Measurements from ENCODE around the gene AUTS2. TPM values are rescaled to one million over a fixed set of nuclear protein-coding genes. Genes with fewer than 3 reads are reported as not detected.

AUTS2 gene
- total and polyA plus RNA-seq, 2 experiments from 2014 or later, result 32.0 to 91.0 TPM

- DNase-seq (ENCODE audit: low spot score) (no peak), ATAC-seq (no peak)
- H3K79me2 ChIP-seq (replicated peaks; ENCODE audit: insufficient read depth), result no peaks in the 10 kb centered on the region
- no peaks in the 10 kb centered on the region for H3K27me3 ChIP-seq (ENCODE audit: insufficient read depth)
- H3K4me1 ChIP-seq (ENCODE audit: insufficient read depth), result peaks cover 16% of the 10 kb centered on the region
- peaks cover 2% of the 10 kb centered on the region; the same call in 1 of the 3 replicates for H3K36me3 Mint-ChIP-seq (ENCODE audit: low read depth)
- H4K20me1 ChIP-seq (replicated peaks; ENCODE audit: insufficient read depth), result no peaks in the 10 kb centered on the region
- no peak overlapping the region for H3K4me3 ChIP-seq
- H3K27ac Mint-ChIP-seq, result no peak overlapping the region
- H2AFZ ChIP-seq, result no peak overlapping the region
- H3K4me3 Mint-ChIP-seq, result no peak overlapping the region
- H3K27me3 Mint-ChIP-seq (ENCODE audit: insufficient read depth, low read depth, poor library complexity), result peaks cover 4% of the 10 kb centered on the region
- no peak overlapping the region for H3K27ac ChIP-seq (ENCODE audit: low read depth)
- no peak overlapping the region for H3K4me2 ChIP-seq
- H3K4me1 Mint-ChIP-seq, result peaks cover 18% of the 10 kb centered on the region
- no peak for TF ChIP-seq ZNF331 (CRISPR knock-in tag; IDR thresholded peaks at IDR 0.05; ENCODE audit: low read depth)
- no peak for TF ChIP-seq JUNB (IDR thresholded peaks at IDR 0.05; ENCODE audit: unreplicated experiment)
- TF ChIP-seq CTCF (conservative IDR thresholded peaks at IDR 0.05; ENCODE audit: low read depth in 2 of 2), result no peak
- TF ChIP-seq POLR2AphosphoS5 (IDR thresholded peaks at IDR 0.05; ENCODE audit: low read depth), result no peak
- no peak for TF ChIP-seq ZNF462 (CRISPR knock-in tag; IDR thresholded peaks at IDR 0.05)
- no peaks in the 10 kb centered on the region for H3F3A ChIP-seq (replicated peaks; ENCODE audit: low read depth)
- no peaks in the 10 kb centered on the region; the same call in 1 of the 2 replicates for H3K36me3 ChIP-seq (ENCODE audit: insufficient read depth)
- H3K9me2 ChIP-seq (ENCODE audit: insufficient read depth), result no peaks in the 10 kb centered on the region
- H3K9me3 Mint-ChIP-seq, result peaks cover 8% of the 10 kb centered on the region; the same call in 2 of the 3 replicates
Observed at GRCh38 chr7:70091362-70091761, 493.1 kb downstream of the AUTS2 start.

Data from GM23338 (cell line).